ENCODE results near the gene CCNG1.
A peak's percentile ranks its signal among the peaks of the same experiment; 100 is the strongest.
"Not testable (repeated sequence)": the region's sequence is repeated elsewhere in the genome, so short reads cannot be mapped to it uniquely, and the experiment has no call there.

The CCNG1 gene

GRCh38 chr5:163437309-163438182 is at the start of gene CCNG1:
CCNG1 (plus strand) TSS chr5:163437595; CDS start chr5:163439257, 1,662 bp downstream.
- peak within 1 kb of the TSS; percentile 92 for H3K4me3 ChIP-seq (ENCODE audit: control insufficient read depth, low read depth, low read length)
- DNase-seq (ENCODE audit: low read depth), result peak; percentile 95
- no peak for TF ChIP-seq CTCF (conservative IDR thresholded peaks at IDR 0.05; ENCODE audit: control insufficient read depth, insufficient read depth, low read depth, low read length)

GRCh38 chr5:163395792-163396191 is 41.6 kb upstream of the CCNG1 start:
- TF ChIP-seq CTCF (conservative IDR thresholded peaks at IDR 0.05; ENCODE audit: control insufficient read depth, insufficient read depth, low read depth, low read length), result no peak
- DNase-seq (ENCODE audit: low read depth), result no peak
- H3K4me3 ChIP-seq (ENCODE audit: control insufficient read depth, low read depth, low read length), result no peak overlapping the region

- not testable (repeated sequence) for H3K4me3 ChIP-seq (ENCODE audit: control insufficient read depth, low read depth, low read length); DNase-seq (ENCODE audit: low read depth)
Observed at GRCh38 chr5:163396818-163397340, 40.5 kb upstream of the CCNG1 start.

- no peak for DNase-seq (ENCODE audit: low read depth)
- no peak for TF ChIP-seq CTCF (conservative IDR thresholded peaks at IDR 0.05; ENCODE audit: control insufficient read depth, insufficient read depth, low read depth, low read length)
- H3K4me3 ChIP-seq (ENCODE audit: control insufficient read depth, low read depth, low read length), result no peak overlapping the region
Observed at GRCh38 chr5:163397354-163397753, 40.0 kb upstream of the CCNG1 start.

- DNase-seq (ENCODE audit: low read depth), result no peak
- no peak for TF ChIP-seq CTCF (conservative IDR thresholded peaks at IDR 0.05; ENCODE audit: control insufficient read depth, insufficient read depth, low read depth, low read length)
- H3K4me3 ChIP-seq (ENCODE audit: control insufficient read depth, low read depth, low read length), result no peak overlapping the region
Observed at GRCh38 chr5:163399923-163400322, 37.5 kb upstream of the CCNG1 start.

- no peak for TF ChIP-seq CTCF (conservative IDR thresholded peaks at IDR 0.05; ENCODE audit: control insufficient read depth, insufficient read depth, low read depth, low read length)
- no peak for DNase-seq (ENCODE audit: low read depth)
- H3K4me3 ChIP-seq (ENCODE audit: control insufficient read depth, low read depth, low read length), result no peak overlapping the region
Observed at GRCh38 chr5:163401271-163401670, 36.1 kb upstream of the CCNG1 start.

- no peak overlapping the region for H3K4me3 ChIP-seq (ENCODE audit: control insufficient read depth, low read depth, low read length)
- no peak for DNase-seq (ENCODE audit: low read depth)
- no peak for TF ChIP-seq CTCF (conservative IDR thresholded peaks at IDR 0.05; ENCODE audit: control insufficient read depth, insufficient read depth, low read depth, low read length)
Observed at GRCh38 chr5:163402007-163402406, 35.4 kb upstream of the CCNG1 start.
